K562 (cell line): Measurements from ENCODE around the gene KCNK10. TPM values are rescaled to one million over a fixed set of nuclear protein-coding genes. Genes with fewer than 3 reads are reported as not detected.

Experiments
- ATAC-seq: fragments of 200-7000 bp; cut with Tn5 transposase; 3 replicates; pipeline ENCODE4 v1.9.1; 2020; ENCODE audit warnings: moderate library complexity
- BruUV-seq: library from RNA; stranded (reverse); fragments of 400-500 nt; replicated peaks from 2 replicates; lab custom pipeline; 2021; lab: Mats Ljungman, UMichigan
- CTCF ChIA-PET: fragments of 300-600 bp; formaldehyde crosslinking; extraction: SDS; loops from one replicate; lab custom pipeline; 2021; ENCODE audit warnings: low intra/inter-chr PET ratio; lab: Yijun Ruan, JAX
- POLR2A ChIA-PET: fragments of 300-600, 350-650 bp; sonication (Branson Sonifier 250); formaldehyde crosslinking; extraction: SDS; loops from one replicate; lab custom pipeline; 2021; ENCODE audit warnings: antibody characterized with exemption, inconsistent platforms; lab: Yijun Ruan, JAX
- DNase-seq, 4 experiments: peaks; one replicate each; pipeline versions ENCODE4 v3.0.0 to v3.0.0-alpha.2; 2011 to 2018; ENCODE audit warnings: low spot score in 3 of 4, mixed read lengths in 3 of 4; ENCODE audit errors: extremely low read depth in 1 of 4
- FAIRE-seq: peaks from 2 replicates; lab custom pipeline; 2011; peaks lifted over from hg19 to GRCh38; lab: Jason Lieb, UNC
- H2AFZ ChIP-seq: 2 replicates; pipeline ENCODE4 v1.6.0; 2011; ENCODE audit warnings: low read depth, low read length, control low read depth, inconsistent platforms
- H3K27ac ChIP-seq: fragments of 200-600 bp; 3 replicates; pipeline ENCODE4 v1.8.0; 2011; ENCODE audit warnings: low read depth, mild to moderate bottlenecking, control low read depth, inconsistent platforms, low read length, moderate library complexity, mixed read lengths; ENCODE audit errors: extremely low read depth
- H3K27me3 ChIP-seq, 2 experiments: fragments of 300-600 bp in 1 of 2; 2 replicates in 1 of 2; 3 replicates in 1 of 2; pipeline versions ENCODE4 v1.6.0 to v1.8.0; 2011; ENCODE audit warnings: inconsistent platforms in 2 of 2, low read length in 2 of 2, mild to moderate bottlenecking in 1 of 2, mixed read lengths in 1 of 2, moderate library complexity in 1 of 2; ENCODE audit not compliant: control insufficient read depth in 2 of 2, insufficient read depth in 2 of 2
- H3K36me3 ChIP-seq: fragments of 300-600 bp; 3 replicates; pipeline ENCODE4 v1.8.0; 2011; ENCODE audit warnings: mild to moderate bottlenecking, low read length, inconsistent platforms; ENCODE audit not compliant: control insufficient read depth, insufficient read depth
- H3K4me1 ChIP-seq, 2 experiments: fragments of 200-600 bp in 1 of 2; replicated peaks in 1 of 2; 2 replicates in 1 of 2; 3 replicates in 1 of 2; pipeline versions ENCODE4 v1.5.1 to v1.8.0; 2011; ENCODE audit warnings: inconsistent platforms in 2 of 2, low read length in 2 of 2, mild to moderate bottlenecking in 1 of 2, mixed read lengths in 1 of 2, moderate library complexity in 1 of 2; ENCODE audit not compliant: control insufficient read depth in 2 of 2, insufficient read depth in 2 of 2
- H3K4me2 ChIP-seq: 2 replicates; pipeline ENCODE4 v1.6.1; 2011; ENCODE audit warnings: low read length, control low read depth, inconsistent platforms, mixed read lengths; ENCODE audit not compliant: insufficient read depth
- H3K4me3 ChIP-seq: fragments of 200-600 bp; sonication (generic), shearing (Covaris generic); 2 replicates; pipeline ENCODE4 v1.5.1; 2016; ENCODE audit warnings: control low read depth, inconsistent platforms
- H3K79me2 ChIP-seq: fragments of 200-600 bp; 3 replicates; pipeline ENCODE4 v1.8.0; 2011; ENCODE audit warnings: low read length, inconsistent platforms; ENCODE audit not compliant: control insufficient read depth, insufficient read depth
- H3K9ac ChIP-seq, 2 experiments: 2 replicates each; pipeline versions ENCODE4 v1.6.0 to v1.6.1; 2011; ENCODE audit warnings: low read depth in 2 of 2, low read length in 2 of 2, control low read depth in 1 of 2, inconsistent platforms in 1 of 2, mild to moderate bottlenecking in 1 of 2, mixed read lengths in 1 of 2; ENCODE audit not compliant: insufficient read depth in 1 of 2
- H3K9me1 ChIP-seq: one replicate; pipeline ENCODE4 v1.6.0; 2011; ENCODE audit warnings: inconsistent platforms, mild to moderate bottlenecking, low read length, moderate library complexity; ENCODE audit not compliant: control insufficient read depth, insufficient read depth
- H3K9me3 ChIP-seq: replicated peaks from 2 replicates; pipeline ENCODE4 v1.5.1; 2011; ENCODE audit warnings: low read depth, low read length, inconsistent platforms; ENCODE audit not compliant: control insufficient read depth, insufficient read depth
- H4K20me1 ChIP-seq: replicated peaks from 2 replicates; pipeline ENCODE4 v1.6.1; 2011; ENCODE audit warnings: low read length, inconsistent platforms, mixed read lengths; ENCODE audit not compliant: control insufficient read depth, insufficient read depth
- RAD51 ChIP-seq: fragments of 450-650 bp; IDR thresholded peaks from 2 replicates; pipeline ENCODE4 v1.7.1; 2016; ENCODE audit warnings: low read depth, mild to moderate bottlenecking, borderline replicate concordance
- STAT5B ChIP-seq: fragments of 250-450 bp; sonication (Bioruptor Pico); IDR thresholded peaks from 2 replicates; pipeline ENCODE4 v1.8.0; 2021; ENCODE audit warnings: mild to moderate bottlenecking, inconsistent platforms
- STAT6 ChIP-seq: sonication (generic); formaldehyde crosslinking; IDR thresholded peaks from 2 replicates; pipeline ENCODE4 v1.8.1; 2023; ENCODE audit warnings: mild to moderate bottlenecking, missing genetic modification reagents
- TFE3 ChIP-seq: fragments of 450-650 bp; formaldehyde crosslinking; IDR thresholded peaks from 2 replicates; pipeline ENCODE4 v1.4.0; 2020; ENCODE audit warnings: mild to moderate bottlenecking, mixed read lengths
- ZNF175 ChIP-seq: fragments of 200-800 bp; sonication (Bioruptor generic); IDR thresholded peaks from 2 replicates; pipeline ENCODE4 v1.6.1; 2016; ENCODE audit warnings: low read depth, mild to moderate bottlenecking, missing genetic modification characterization, missing compliant biosample characterization
- WGBS: fragments of 100-300 bp; shearing (Covaris generic); methylation state at CpG from one replicate; pipeline ENCODE4 v1.1.6; 2016; ENCODE audit warnings: low coverage, mixed read lengths; ENCODE audit not compliant: insufficient coverage; ENCODE audit errors: missing lambda C conversion rate; 5-methylcytosine and 5-hydroxymethylcytosine counted together
- in situ Hi-C: fragments of 300-500 bp; cut with MboI; formaldehyde crosslinking; loops from 4 replicates; pipeline ENCODE4 v1.15.0; 2018; ENCODE audit warnings: inconsistent platforms, mixed read lengths
- intact Hi-C: fragments of 100-400 bp; cut with micrococcal nuclease; formaldehyde crosslinking; loops from 2 replicates; pipeline ENCODE4 v1.14.2; 2022
- polyA plus RNA-seq, 8 experiments: library from polyadenylated mRNA; depleted of rRNA in 4 of 8; stranded (reverse) in 5 of 8; unstranded in 3 of 8; fragments of >200 nt; fragmentation: Nextera tagmentation in 2 of 8; fragmentation: Illumina TruSeq in 1 of 8; extraction: Ambion mirVana in 2 of 8; extraction: Trizol in 1 of 8; gene quantifications; 2 replicates each; pipeline versions ENCODE4 v1.2.1 to v1.2.3, GENCODE V29; 2011 to 2014; ENCODE audit warnings: inconsistent platforms in 1 of 8, missing spikeins in 1 of 8
- total RNA-seq, 7 experiments: library from RNA; depleted of rRNA in 6 of 7; stranded (reverse); fragments of >200 nt in 6 of 7; fragmentation: Illumina TruSeq in 2 of 7; extraction: Trizol in 2 of 7; gene quantifications; 2 replicates each; pipeline versions ENCODE4 v1.2.1 to v1.2.3, GENCODE V29; 2011 to 2021; ENCODE audit warnings: low replicate concordance in 1 of 7

Gene KCNK10
- total and polyA plus RNA-seq, 9 of the 15 experiments (the other 6 are each of a cell fraction or from before 2014, with no cell fraction given), result not detected

GRCh38 chr14:88369496-88369895, 46.4 kb upstream of the KCNK10 start (continued):
- no peak for TF ChIP-seq STAT6 (CRISPR knock-in tag)
- no peak for TF ChIP-seq ZNF175 (CRISPR knock-in tag)

GRCh38 chr14:88364710-88365413, 41.8 kb upstream of the KCNK10 start:
- Histone ChIP-seq H3K27me3 (no peaks in the 10 kb centered on the region), H3K27ac (no peak overlapping the region), H3K4me1 (no peaks in the 10 kb centered on the region), H3K9me3 (no peaks in the 10 kb centered on the region), H2AFZ (no peak overlapping the region), H4K20me1 (no peaks in the 10 kb centered on the region), H3K4me2 (no peak overlapping the region), H3K36me3 (no peaks in the 10 kb centered on the region), H3K4me3 (no peak overlapping the region), H3K79me2 (no peaks in the 10 kb centered on the region), H3K9ac (no peak overlapping the region), H3K9me1 (no peaks in the 10 kb centered on the region)
- BruUV-seq, result no TSS peak
- 0% methylated on average over 4 of the region's 4 CpGs for WGBS
- POLR2A ChIA-PET, result no interaction called here
- CTCF ChIA-PET, result no interaction called here
- no peak for ATAC-seq
- in situ Hi-C loops, result no loop called here
- DNase-seq, result no peak
- intact Hi-C loops, result no loop called here
- FAIRE-seq, result no peak
- no peak for TF ChIP-seq STAT5B
- TF ChIP-seq RAD51, result peak; percentile 32; the same call in 1 of the 2 replicates
- TF ChIP-seq TFE3 (CRISPR knock-in tag), result peak; percentile 77
- TF ChIP-seq, all 486 proteins: peak for 2
